HepG2 (cell line): ENCODE results near the gene GABARAPL2. TPM values are rescaled to one million over a fixed set of nuclear protein-coding genes. Genes with fewer than 3 reads are reported as not detected.

Source experiments
- ATF4 ChIP-seq, 2 experiments: fragments of 450-650 bp in 1 of 2; sonication (generic) in 1 of 2; formaldehyde crosslinking; IDR thresholded peaks; 2 replicates each; pipeline versions ENCODE4 v1.5.0 to v1.8.0; 2020 to 2022; ENCODE audit warnings: mild to moderate bottlenecking in 1 of 2, missing genetic modification reagents in 1 of 2
- FUBP1 ChIP-seq: sonication (generic); formaldehyde crosslinking; IDR thresholded peaks from 2 replicates; pipeline ENCODE4 v1.5.1; 2020; ENCODE audit warnings: missing genetic modification reagents, mild to moderate bottlenecking, borderline replicate concordance
- GATAD1 ChIP-seq: IDR thresholded peaks from 2 replicates; pipeline ENCODE4 v1.6.1; 2016; ENCODE audit warnings: missing genetic modification reagents, missing compliant biosample characterization
- IRF2 ChIP-seq: IDR thresholded peaks from 2 replicates; pipeline ENCODE4 v1.6.1; 2018; ENCODE audit warnings: missing genetic modification reagents, missing compliant biosample characterization
- PTBP1 ChIP-seq: fragments of 200-400 bp; formaldehyde crosslinking; IDR thresholded peaks from 2 replicates; pipeline ENCODE4 v1.6.1; 2018; ENCODE audit warnings: low read length, low read depth; ENCODE audit not compliant: poor library complexity, severe bottlenecking
- RFXANK ChIP-seq: IDR thresholded peaks from 2 replicates; pipeline ENCODE4 v1.6.1; 2016
- SIX4 ChIP-seq: sonication (generic); formaldehyde crosslinking; IDR thresholded peaks from 2 replicates; pipeline ENCODE4 v1.4.0; 2020; ENCODE audit warnings: missing genetic modification reagents
- SNAPC4 ChIP-seq: sonication (generic); formaldehyde crosslinking; IDR thresholded peaks from 2 replicates; pipeline ENCODE4 v1.4.0; 2020; ENCODE audit warnings: mild to moderate bottlenecking, missing genetic modification reagents
- ZGPAT ChIP-seq: IDR thresholded peaks from 2 replicates; pipeline ENCODE4 v1.6.1; 2016; ENCODE audit warnings: mild to moderate bottlenecking
- ZNF232 ChIP-seq: sonication (generic); formaldehyde crosslinking; IDR thresholded peaks from 2 replicates; pipeline ENCODE4 v1.4.0; 2020; ENCODE audit warnings: missing genetic modification reagents, borderline replicate concordance
- ZNF24 ChIP-seq: fragments of 450-650 bp; IDR thresholded peaks from 2 replicates; pipeline ENCODE4 v1.6.1; 2017; ENCODE audit warnings: antibody characterized with exemption, mild to moderate bottlenecking
- ZNF350 ChIP-seq: sonication (generic); formaldehyde crosslinking; IDR thresholded peaks from 2 replicates; pipeline ENCODE4 v1.4.0; 2020; ENCODE audit warnings: mild to moderate bottlenecking, low read depth, missing genetic modification reagents, borderline replicate concordance
- ZNF44 ChIP-seq: sonication (generic); formaldehyde crosslinking; IDR thresholded peaks from 2 replicates; pipeline ENCODE4 v1.5.1; 2020; ENCODE audit warnings: mild to moderate bottlenecking, missing genetic modification reagents
- ZNF615 ChIP-seq: sonication (generic); formaldehyde crosslinking; IDR thresholded peaks from 2 replicates; pipeline ENCODE4 v1.5.0; 2020; ENCODE audit warnings: mild to moderate bottlenecking, missing genetic modification reagents, borderline replicate concordance
- polyA plus RNA-seq, 8 experiments: library from polyadenylated mRNA; depleted of rRNA in 3 of 8; stranded (reverse) in 7 of 8; unstranded in 1 of 8; fragments of >200 nt; fragmentation: Illumina TruSeq in 4 of 8; extraction: Trizol in 4 of 8; gene quantifications; 2 replicates each; pipeline versions ENCODE4 v1.2.1 to v1.2.3, GENCODE V29; 2011 to 2016; ENCODE audit warnings: low read depth in 4 of 8, missing spikeins in 1 of 8, mixed read lengths in 1 of 8; ENCODE audit not compliant: insufficient read depth in 1 of 8
- total RNA-seq, 5 experiments: library from RNA; depleted of rRNA; stranded (reverse); fragments of >200 nt; fragmentation: Illumina TruSeq; extraction: Trizol; gene quantifications; 2 replicates each; pipeline ENCODE4 v1.2.3, GENCODE V29; 2016; ENCODE audit warnings: low read depth in 1 of 5
- TF ChIP-seq, protein P1 (sequence below): sonication (generic); formaldehyde crosslinking; IDR thresholded peaks from 2 replicates; pipeline ENCODE4 v1.5.0; 2020; ENCODE audit warnings: missing genetic modification reagents

The GABARAPL2 gene
- total and polyA plus RNA-seq, 2 of the 13 experiments (the other 11 are each of a cell fraction or from before 2014, with no cell fraction given), result 76.4 to 83.0 TPM

DNA sequence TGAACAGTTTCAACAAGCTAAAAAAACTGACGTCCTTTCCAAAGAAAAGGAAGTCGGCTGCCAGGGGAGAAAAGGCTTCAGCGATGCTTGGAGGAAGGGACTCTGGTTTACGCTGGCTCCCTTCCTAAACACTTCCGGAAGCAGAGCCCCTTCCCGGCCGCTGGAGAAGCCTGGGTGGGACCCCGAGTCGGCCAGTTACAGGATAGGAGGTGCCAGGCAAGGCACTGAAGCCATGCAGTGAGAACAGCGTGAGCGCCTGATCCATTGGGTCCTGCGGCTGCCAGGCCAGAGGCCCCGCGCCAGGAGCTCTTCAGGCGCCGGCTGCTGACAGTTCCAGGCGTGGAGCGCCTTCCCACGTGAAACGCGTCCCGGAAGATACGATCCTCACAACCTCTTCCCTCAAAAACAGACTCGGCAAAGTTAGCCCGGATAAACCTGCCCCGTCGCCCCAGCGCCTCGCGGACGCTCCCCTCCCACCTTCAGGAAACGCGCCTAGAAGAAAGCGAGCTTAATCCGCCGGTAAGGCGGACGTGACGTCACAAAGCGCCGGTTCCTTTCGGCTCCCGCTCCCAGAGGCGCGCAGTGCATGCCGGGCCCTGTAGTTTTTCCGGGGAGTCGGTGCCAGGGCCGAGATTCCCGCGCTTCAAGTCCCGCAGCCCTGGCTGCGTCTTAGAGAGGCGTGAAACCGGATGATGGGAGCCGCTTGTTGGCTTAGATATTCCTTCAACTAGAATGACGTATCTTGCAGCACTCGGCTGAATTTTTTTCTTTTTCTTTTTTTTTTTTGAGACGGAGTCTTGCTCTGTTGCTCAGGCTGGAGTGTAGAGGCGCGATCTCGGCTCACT lies 56.8 kb downstream of the GABARAPL2 start, which contains the start of gene ADAT1 (continued):
- TF ChIP-seq ZNF44 (CRISPR knock-in tag) (no peak; the same call in 1 of the 2 replicates), ZNF232 (no peak), ATF4 (CRISPR knock-in tag; IDR thresholded peaks at IDR 0.05) (0 out of 4 replicates have a peak, but pooled peaks of 1 of the 2 experiments have one; percentile 30), RFXANK (CRISPR knock-in tag) (peak; percentile 46; the same call in 1 of the 2 replicates), SNAPC4 (CRISPR knock-in tag) (no peak), SIX4 (CRISPR knock-in tag) (peak; percentile 10; the same call in 1 of the 2 replicates), ZGPAT (CRISPR knock-in tag) (peak; percentile 94), FUBP1 (CRISPR knock-in tag) (no peak), GATAD1 (CRISPR knock-in tag) (peak; percentile 92), ZNF350 (peak; percentile 93), ZNF24 (no peak), IRF2 (CRISPR knock-in tag) (peak; percentile 96), PTBP1 (no peak), ZNF615 (CRISPR knock-in tag) (no peak)
- TF ChIP-seq, protein P1, sequence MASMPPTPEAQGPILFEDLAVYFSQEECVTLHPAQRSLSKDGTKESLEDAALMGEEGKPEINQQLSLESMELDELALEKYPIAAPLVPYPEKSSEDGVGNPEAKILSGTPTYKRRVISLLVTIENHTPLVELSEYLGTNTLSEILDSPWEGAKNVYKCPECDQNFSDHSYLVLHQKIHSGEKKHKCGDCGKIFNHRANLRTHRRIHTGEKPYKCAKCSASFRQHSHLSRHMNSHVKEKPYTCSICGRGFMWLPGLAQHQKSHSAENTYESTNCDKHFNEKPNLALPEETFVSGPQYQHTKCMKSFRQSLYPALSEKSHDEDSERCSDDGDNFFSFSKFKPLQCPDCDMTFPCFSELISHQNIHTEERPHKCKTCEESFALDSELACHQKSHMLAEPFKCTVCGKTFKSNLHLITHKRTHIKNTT (CRISPR knock-in tag), result no peak; the same call in 1 of the 2 replicates
